BJ (cell line): ENCODE measurements around the gene FBXW8. TPM values are rescaled to one million over a fixed set of nuclear protein-coding genes. Genes with fewer than 3 reads are reported as not detected.

Source experiments
- CTCF ChIA-PET: fragments of 350-600 bp; formaldehyde crosslinking; extraction: SDS; loops from one replicate; lab custom pipeline; 2021; ENCODE audit warnings: antibody characterized with exemption, inconsistent platforms; lab: Yijun Ruan, JAX
- POLR2A ChIA-PET: fragments of 300-600 bp; sonication (Branson Sonifier 250); formaldehyde crosslinking; extraction: SDS; loops from one replicate; lab custom pipeline; 2021; ENCODE audit warnings: antibody characterized with exemption; lab: Charles Lee
- DNase-seq: peaks from one replicate; pipeline ENCODE4 v3.0.0-alpha.2; 2011; ENCODE audit warnings: low read depth
- H3K27me3 ChIP-seq: 2 replicates; pipeline ENCODE4 v1.6.0; 2011; ENCODE audit warnings: low read length; ENCODE audit not compliant: control insufficient read depth, insufficient read depth
- H3K36me3 ChIP-seq: 2 replicates; pipeline ENCODE4 v1.5.1; 2011; ENCODE audit warnings: low read length; ENCODE audit not compliant: control insufficient read depth, insufficient read depth
- H3K4me3 ChIP-seq: 2 replicates; pipeline ENCODE4 v1.5.1; 2011; ENCODE audit warnings: low read depth, mild to moderate bottlenecking, control low read depth, low read length
- CTCF ChIP-seq: IDR thresholded peaks from 2 replicates; pipeline ENCODE4 v1.5.1; 2011; ENCODE audit warnings: low read depth, mild to moderate bottlenecking, control low read depth, inconsistent platforms, low read length, moderate library complexity; ENCODE audit not compliant: insufficient read depth
- polyA plus RNA-seq: library from polyadenylated mRNA; depleted of rRNA; stranded (reverse); fragments of >200 nt; gene quantifications from 2 replicates; pipeline ENCODE4 v1.2.3, GENCODE V29; 2011

Gene FBXW8
- polyA plus RNA-seq, 1 experiment: 27.3 TPM

GRCh38 chr12:117047810-117048584 is 137.2 kb downstream of the FBXW8 start:
- POLR2A ChIA-PET: no interaction called here
- CTCF ChIA-PET: no interaction called here
- Histone ChIP-seq H3K27me3 (peaks cover 5% of the 10 kb centered on the region), H3K36me3 (no peaks in the 10 kb centered on the region), H3K4me3 (no peak overlapping the region)
- DNase-seq: no peak
- TF ChIP-seq CTCF: no peak

GRCh38 chr12:117048585-117048904 is 137.8 kb downstream of the FBXW8 start:
- Histone ChIP-seq H3K36me3 (no peaks in the 10 kb centered on the region), H3K4me3 (no peak overlapping the region), H3K27me3 (peaks cover 6% of the 10 kb centered on the region)
- DNase-seq: no peak
- POLR2A ChIA-PET: no interaction called here
- CTCF ChIA-PET: interaction anchor here (0.8 to 1.3 kb wide), 2 partner anchors 32 to 37 kb away, joined by 3 read pairs; no protein-coding TSS in a partner anchor
- no peak for TF ChIP-seq CTCF

GRCh38 chr12:117049295-117049694 is 138.5 kb downstream of the FBXW8 start:
- CTCF ChIA-PET: interaction anchor here (0.8 to 1.3 kb wide), 2 partner anchors 31 to 36 kb away, joined by 3 read pairs; no protein-coding TSS in a partner anchor
- no peaks in the 10 kb centered on the region for H3K36me3 ChIP-seq
- no peak for DNase-seq
- H3K27me3 ChIP-seq: peaks cover 8% of the 10 kb centered on the region
- no peak overlapping the region for H3K4me3 ChIP-seq
- POLR2A ChIA-PET: no interaction called here
- no peak for TF ChIP-seq CTCF

- TF ChIP-seq CTCF: no peak
- DNase-seq: no peak
- Histone ChIP-seq H3K36me3 (no peaks in the 10 kb centered on the region), H3K4me3 (no peak overlapping the region), H3K27me3 (peaks cover 8% of the 10 kb centered on the region)
- CTCF ChIA-PET: interaction anchor here (1.1 to 1.6 kb wide), 3 partner anchors 21 to 30 kb away, joined by 3 read pairs; no protein-coding TSS in a partner anchor
- POLR2A ChIA-PET: no interaction called here
These were observed 139.3 kb downstream of the FBXW8 start for GRCh38 chr12:117050060-117050459.

- H3K27me3 ChIP-seq: peaks cover 8% of the 10 kb centered on the region
- ChIA-PET CTCF (interaction anchor here (1.6 kb wide), 1 partner anchor 25 kb away, joined by 3 read pairs; no protein-coding TSS in a partner anchor), POLR2A (no interaction called here)
- TF ChIP-seq CTCF: no peak
- no peak for DNase-seq
- H3K4me3 ChIP-seq: no peak overlapping the region
- no peaks in the 10 kb centered on the region for H3K36me3 ChIP-seq
These were observed 140.6 kb downstream of the FBXW8 start for GRCh38 chr12:117051380-117051779.
